GM12865 (cell line): Measurements from ENCODE around the gene URGCP.

Experiments used
- DNase-seq: peaks from one replicate; pipeline ENCODE4 v3.0.0; 2010; ENCODE audit warnings: low read depth
- H3K4me3 ChIP-seq: 2 replicates; pipeline ENCODE4 v1.5.1; 2011; ENCODE audit warnings: mild to moderate bottlenecking, low read depth, low read length, control low read depth
- TF ChIP-seq, protein P1 (sequence below): IDR thresholded peaks from 2 replicates; pipeline ENCODE4 v1.5.1; 2011; ENCODE audit warnings: low read length, control low read depth, low read depth, inconsistent platforms; ENCODE audit not compliant: insufficient read depth; ENCODE audit errors: missing control alignments

The URGCP gene

DNA sequence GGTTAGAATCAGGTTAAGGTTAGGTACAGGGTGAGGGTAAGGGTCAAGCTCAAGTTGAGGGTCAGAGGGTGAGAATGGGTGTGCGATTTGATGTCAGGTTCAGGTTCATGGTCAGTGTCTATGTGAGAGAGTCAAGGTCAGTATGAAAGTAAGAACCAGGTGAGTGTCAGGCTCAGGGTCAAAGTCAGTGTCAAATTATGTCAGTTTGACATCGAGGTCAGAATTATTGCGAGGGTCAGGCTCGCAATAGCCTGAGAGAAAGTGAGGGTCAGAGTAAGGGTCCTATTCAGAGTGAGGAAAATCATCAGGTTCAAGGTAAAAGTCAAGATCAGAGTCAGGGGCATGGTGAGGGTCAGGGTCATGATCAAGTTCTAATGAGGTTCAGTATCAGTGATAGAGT, 50.1 kb downstream of the URGCP start:
- no peak overlapping the region for H3K4me3 ChIP-seq
- DNase-seq: no peak
- TF ChIP-seq, protein P1, sequence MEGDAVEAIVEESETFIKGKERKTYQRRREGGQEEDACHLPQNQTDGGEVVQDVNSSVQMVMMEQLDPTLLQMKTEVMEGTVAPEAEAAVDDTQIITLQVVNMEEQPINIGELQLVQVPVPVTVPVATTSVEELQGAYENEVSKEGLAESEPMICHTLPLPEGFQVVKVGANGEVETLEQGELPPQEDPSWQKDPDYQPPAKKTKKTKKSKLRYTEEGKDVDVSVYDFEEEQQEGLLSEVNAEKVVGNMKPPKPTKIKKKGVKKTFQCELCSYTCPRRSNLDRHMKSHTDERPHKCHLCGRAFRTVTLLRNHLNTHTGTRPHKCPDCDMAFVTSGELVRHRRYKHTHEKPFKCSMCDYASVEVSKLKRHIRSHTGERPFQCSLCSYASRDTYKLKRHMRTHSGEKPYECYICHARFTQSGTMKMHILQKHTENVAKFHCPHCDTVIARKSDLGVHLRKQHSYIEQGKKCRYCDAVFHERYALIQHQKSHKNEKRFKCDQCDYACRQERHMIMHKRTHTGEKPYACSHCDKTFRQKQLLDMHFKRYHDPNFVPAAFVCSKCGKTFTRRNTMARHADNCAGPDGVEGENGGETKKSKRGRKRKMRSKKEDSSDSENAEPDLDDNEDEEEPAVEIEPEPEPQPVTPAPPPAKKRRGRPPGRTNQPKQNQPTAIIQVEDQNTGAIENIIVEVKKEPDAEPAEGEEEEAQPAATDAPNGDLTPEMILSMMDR: no peak

DNA sequence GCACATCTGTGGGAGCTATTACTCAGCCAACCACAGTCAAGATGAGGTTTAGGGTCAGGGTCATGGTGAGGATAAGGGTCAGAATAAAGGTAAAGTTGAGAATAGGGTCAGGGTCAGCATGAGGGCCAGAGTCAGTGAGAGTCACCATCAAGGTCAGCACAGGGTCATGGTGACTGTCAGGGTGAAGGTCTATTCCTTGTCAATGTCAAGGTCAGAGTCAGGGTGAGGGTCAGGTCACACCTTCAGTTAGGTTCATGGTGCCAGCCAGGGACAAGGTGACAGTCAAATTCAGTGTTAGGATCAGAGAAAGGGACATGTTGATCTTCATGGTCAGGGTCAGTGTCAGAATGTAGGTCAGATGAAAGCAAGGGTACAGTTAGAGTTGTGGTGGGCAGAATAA, 51.2 kb downstream of the URGCP start:
- H3K4me3 ChIP-seq: no peak overlapping the region
- TF ChIP-seq, protein P1: no peak
- no peak for DNase-seq

DNA sequence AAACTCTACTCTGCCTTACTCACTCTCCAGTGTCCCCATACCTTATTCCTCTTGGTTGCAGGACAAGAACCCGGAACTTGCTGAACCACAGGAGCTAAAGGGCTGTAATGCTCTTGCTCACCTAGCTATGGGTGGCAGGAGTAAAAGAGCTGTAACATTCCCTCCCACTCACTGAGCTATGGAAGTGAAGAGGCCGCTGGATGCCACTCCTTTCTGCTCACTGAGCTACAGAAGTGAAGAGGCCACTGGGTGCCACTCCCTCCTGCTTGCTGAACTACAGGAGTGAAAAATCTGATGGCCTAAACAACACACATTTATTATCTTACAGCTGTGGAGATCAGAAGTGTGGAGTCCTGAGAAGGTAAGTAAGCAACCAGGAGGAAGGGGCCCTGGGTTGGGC, 54.6 kb downstream of the URGCP start:
- TF ChIP-seq, protein P1: no peak
- H3K4me3 ChIP-seq: no peak overlapping the region
- DNase-seq: no peak

DNA sequence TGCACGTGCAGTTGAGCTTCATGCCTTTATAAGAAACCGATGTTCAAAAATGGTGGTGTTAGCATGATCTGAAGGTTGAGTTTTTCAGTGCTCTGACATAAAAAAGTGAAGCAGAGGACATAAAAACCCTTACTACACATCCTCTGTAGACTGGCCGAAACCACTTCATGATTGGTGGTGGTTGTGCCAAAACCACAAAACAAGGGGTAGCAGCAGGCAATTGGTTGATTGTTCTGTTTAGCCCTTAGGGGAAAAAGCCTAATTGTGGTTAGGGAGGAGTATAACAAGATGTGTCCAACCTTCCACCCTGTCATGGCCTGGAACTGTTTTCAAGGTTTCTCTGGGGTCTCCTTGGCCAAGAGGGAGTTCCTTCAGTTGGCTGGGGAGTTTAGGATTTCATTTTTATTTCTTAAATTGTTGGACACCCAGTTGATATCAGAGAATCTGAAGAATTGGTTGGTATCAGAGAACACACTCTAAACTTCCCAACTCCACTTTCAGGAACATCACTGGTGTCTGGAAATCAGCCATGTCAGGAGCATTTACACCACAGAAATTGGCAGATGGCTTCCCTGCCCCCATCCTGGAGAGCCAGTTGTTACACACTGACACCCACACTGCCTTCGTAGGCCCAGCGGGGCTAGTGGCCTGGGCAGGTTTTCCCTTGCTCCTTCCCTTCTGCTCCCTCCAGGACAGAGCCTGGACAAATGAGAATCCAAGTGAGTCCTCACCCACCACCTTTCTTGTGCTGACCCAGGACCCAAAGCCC, 55.9 kb downstream of the URGCP start:
- TF ChIP-seq, protein P1: no peak
- DNase-seq: peak; percentile 25
- H3K4me3 ChIP-seq: no peak overlapping the region

DNA sequence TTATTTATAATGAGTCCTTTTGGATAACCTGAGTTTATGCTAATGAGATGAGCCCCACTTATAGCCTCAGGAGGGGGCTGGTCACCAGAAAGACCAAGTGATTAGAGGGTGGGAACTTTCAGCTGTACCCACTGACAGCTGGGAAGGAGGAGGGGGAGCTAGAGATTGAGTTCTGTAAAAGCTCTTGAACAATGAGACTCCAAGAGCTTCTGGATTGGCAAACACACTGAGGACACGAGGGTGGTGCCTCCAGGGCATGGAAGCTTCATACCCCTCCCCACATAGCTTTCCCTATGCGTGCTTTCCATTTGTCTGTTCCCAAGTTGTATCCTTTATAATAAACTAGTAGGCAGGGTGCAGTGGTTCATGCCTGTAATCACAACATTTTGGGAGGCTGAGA, 57.3 kb downstream of the URGCP start:
- TF ChIP-seq, protein P1: no peak
- no peak for DNase-seq

DNA sequence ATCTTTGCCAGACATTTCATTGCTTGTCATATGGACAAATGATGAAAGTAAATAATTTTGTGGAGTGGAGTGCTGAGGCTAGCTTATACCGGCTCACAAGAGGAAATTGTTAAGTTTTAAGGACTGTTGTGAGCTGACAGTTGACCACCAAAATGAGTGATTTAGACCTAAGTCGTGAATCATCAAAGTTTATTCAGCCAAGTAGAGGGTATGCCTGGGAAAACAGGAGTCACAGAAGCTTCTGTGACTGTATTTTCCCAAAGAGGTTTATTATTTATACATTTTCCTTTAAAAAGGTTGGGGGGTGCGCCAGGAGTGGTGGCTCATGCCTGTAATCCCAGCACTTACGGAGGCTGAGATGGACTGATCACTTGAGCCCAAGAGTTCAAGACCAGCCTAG, 58.9 kb downstream of the URGCP start:
- TF ChIP-seq, protein P1: no peak

More for the DNA sequence above, 57.3 kb downstream of the URGCP start:
- no peak overlapping the region for H3K4me3 ChIP-seq

DNA sequence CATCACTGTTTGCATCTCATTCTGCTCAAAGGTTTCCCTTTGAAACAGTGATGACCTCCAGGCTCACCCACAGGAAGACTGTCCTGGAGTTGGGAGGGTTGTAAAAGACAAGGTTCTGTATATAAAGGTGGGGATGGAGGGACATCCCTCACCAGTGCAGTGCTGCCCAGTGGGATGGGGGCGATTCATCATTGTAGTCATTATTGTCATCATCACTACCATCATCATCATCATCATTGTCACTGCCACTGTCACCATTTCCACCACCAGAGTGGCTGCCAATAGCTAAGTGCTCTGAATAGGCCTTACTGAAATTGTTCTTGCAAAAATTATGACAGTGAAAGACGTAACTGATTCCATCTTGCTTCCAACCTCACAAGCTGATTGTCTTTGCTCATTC, 61.7 kb downstream of the URGCP start:
- H3K4me3 ChIP-seq: no peak overlapping the region
- TF ChIP-seq, protein P1: no peak
- DNase-seq: no peak

More for the DNA sequence above, 58.9 kb downstream of the URGCP start:
- no peak for DNase-seq
- no peak overlapping the region for H3K4me3 ChIP-seq
